Calu3 (cell line): Measurements from ENCODE around the gene NTRK2. TPM values are rescaled to one million over a fixed set of nuclear protein-coding genes. Genes with fewer than 3 reads are reported as not detected.

Experiments
- BruUV-seq: library from RNA; stranded (reverse); fragments of 400-500 nt; replicated peaks from 2 replicates; lab custom pipeline; 2021; lab: Mats Ljungman, UMichigan
- CTCF ChIA-PET: fragments of 300-600 bp; sonication (Branson Sonifier 250); formaldehyde crosslinking; loops from one replicate; lab custom pipeline; 2022; ENCODE audit warnings: antibody characterized with exemption; lab: Charles Lee
- DNase-seq: peaks from one replicate; pipeline ENCODE4 v3.0.0; 2022
- H3K27ac Mint-ChIP-seq: one replicate; pipeline ENCODE4 v1.8.0; 2022; ENCODE audit warnings: mixed read lengths; ENCODE audit not compliant: unreplicated experiment
- H3K27me3 Mint-ChIP-seq: one replicate; pipeline ENCODE4 v1.8.0; 2022; ENCODE audit warnings: mixed read lengths; ENCODE audit not compliant: unreplicated experiment
- H3K36me3 Mint-ChIP-seq: one replicate; pipeline ENCODE4 v1.8.0; 2022; ENCODE audit warnings: mild to moderate bottlenecking, moderate library complexity, mixed read lengths; ENCODE audit not compliant: insufficient read depth, unreplicated experiment
- H3K4me1 Mint-ChIP-seq: one replicate; pipeline ENCODE4 v1.8.0; 2022; ENCODE audit warnings: mild to moderate bottlenecking, low read depth, mixed read lengths; ENCODE audit not compliant: unreplicated experiment
- H3K4me3 Mint-ChIP-seq: one replicate; pipeline ENCODE4 v1.8.0; 2022; ENCODE audit warnings: mild to moderate bottlenecking, low read depth, moderate library complexity, mixed read lengths; ENCODE audit not compliant: unreplicated experiment
- H3K9me3 Mint-ChIP-seq: one replicate; pipeline ENCODE4 v1.8.0; 2022; ENCODE audit warnings: low read depth, mixed read lengths; ENCODE audit not compliant: unreplicated experiment
- intact Hi-C: fragments of 100-400 bp; cut with micrococcal nuclease; formaldehyde crosslinking; loops from one replicate; pipeline ENCODE4 v1.10.0; 2022; ENCODE audit not compliant: unreplicated experiment
- total RNA-seq: library from RNA; stranded (reverse); gene quantifications from 2 replicates; pipeline ENCODE4 v1.2.3, GENCODE V29; 2022
- TF ChIP-seq, protein P1 (sequence below): fragments of 200-600 bp; IDR thresholded peaks from one replicate; pipeline ENCODE4 v1.8.0; 2022; ENCODE audit warnings: antibody characterized with exemption; ENCODE audit not compliant: unreplicated experiment

Gene NTRK2
- total RNA-seq, 1 experiment from 2014 or later: 2.1 TPM

DNA sequence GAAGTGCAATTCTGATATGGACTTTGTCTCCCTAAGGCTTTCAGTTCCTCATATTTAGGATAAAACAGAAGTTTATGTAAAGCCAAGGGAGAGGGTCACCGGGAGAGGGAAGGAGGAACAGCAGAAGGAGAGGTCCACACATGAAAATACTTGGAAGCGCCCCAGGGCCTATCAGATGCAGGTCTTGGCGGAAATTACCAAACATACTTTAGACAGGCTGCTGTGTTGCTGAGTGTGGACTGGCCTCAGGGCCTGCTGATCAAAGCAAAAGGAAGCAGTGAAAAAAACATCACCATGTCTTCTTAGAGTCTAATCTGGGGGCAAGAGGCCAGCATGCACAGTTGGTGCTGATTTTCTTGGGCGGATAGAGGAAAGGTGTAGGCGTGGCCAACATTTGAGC is 14.1 kb upstream of the NTRK2 start:
- TF ChIP-seq, protein P1, sequence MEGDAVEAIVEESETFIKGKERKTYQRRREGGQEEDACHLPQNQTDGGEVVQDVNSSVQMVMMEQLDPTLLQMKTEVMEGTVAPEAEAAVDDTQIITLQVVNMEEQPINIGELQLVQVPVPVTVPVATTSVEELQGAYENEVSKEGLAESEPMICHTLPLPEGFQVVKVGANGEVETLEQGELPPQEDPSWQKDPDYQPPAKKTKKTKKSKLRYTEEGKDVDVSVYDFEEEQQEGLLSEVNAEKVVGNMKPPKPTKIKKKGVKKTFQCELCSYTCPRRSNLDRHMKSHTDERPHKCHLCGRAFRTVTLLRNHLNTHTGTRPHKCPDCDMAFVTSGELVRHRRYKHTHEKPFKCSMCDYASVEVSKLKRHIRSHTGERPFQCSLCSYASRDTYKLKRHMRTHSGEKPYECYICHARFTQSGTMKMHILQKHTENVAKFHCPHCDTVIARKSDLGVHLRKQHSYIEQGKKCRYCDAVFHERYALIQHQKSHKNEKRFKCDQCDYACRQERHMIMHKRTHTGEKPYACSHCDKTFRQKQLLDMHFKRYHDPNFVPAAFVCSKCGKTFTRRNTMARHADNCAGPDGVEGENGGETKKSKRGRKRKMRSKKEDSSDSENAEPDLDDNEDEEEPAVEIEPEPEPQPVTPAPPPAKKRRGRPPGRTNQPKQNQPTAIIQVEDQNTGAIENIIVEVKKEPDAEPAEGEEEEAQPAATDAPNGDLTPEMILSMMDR: no peak
- Mint-ChIP-seq H3K4me1 (peaks cover 14% of the 10 kb centered on the region), H3K4me3 (no peak overlapping the region), H3K27ac (no peak overlapping the region), H3K27me3 (no peaks in the 10 kb centered on the region), H3K9me3 (peaks cover 2% of the 10 kb centered on the region), H3K36me3 (no peaks in the 10 kb centered on the region)
- intact Hi-C loops: no loop called here
- BruUV-seq: no TSS peak
- no peak for DNase-seq
- CTCF ChIA-PET: no interaction called here

DNA sequence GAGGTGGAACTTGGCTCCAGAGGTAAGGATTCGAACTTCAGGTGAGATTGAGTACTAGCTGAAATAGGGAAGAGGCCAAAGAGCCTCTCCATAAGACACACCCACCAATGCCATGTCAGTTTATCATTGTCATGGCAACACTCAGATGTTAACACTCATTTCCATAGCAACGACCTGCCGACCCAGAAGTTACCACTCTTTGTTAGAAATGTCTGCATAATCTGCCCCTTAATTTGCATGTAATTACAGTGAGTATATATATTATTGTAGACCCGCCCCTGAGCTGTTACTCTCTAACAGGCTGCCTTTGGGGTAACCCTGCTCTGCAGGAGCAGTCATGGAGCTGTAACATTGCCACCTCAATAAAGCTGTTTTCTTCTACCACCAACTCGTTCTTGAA is 10.2 kb upstream of the NTRK2 start:
- no TSS peak for BruUV-seq
- Mint-ChIP-seq H3K27me3 (no peaks in the 10 kb centered on the region), H3K4me3 (no peak overlapping the region), H3K36me3 (no peaks in the 10 kb centered on the region), H3K9me3 (peaks cover 2% of the 10 kb centered on the region), H3K4me1 (no peaks in the 10 kb centered on the region), H3K27ac (no peak overlapping the region)
- CTCF ChIA-PET: no interaction called here
- TF ChIP-seq, protein P1: no peak
- DNase-seq: no peak
- intact Hi-C loops: no loop called here

DNA sequence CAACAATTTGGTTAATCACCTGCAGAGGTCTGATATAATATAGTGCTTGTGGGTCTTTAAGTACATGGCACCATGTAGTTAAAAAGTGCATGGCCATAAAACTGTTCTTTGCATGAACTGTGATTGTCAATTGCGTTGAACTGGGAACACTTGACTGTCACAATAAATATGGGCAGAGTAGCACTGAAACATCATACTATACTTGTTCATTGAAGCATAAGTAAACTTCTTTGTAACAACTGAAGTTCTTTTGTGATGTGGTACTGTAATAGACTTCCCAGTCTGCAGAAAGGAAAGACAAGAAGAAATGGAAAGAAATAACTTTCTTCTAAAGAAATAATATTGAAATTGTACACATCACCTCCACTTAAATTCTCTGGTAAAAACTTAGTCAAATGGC is 9.8 kb upstream of the NTRK2 start:
- no peaks in the 10 kb centered on the region for H3K4me1 Mint-ChIP-seq
- no peak overlapping the region for H3K4me3 Mint-ChIP-seq
- H3K9me3 Mint-ChIP-seq: peaks cover 2% of the 10 kb centered on the region
- CTCF ChIA-PET: no interaction called here
- DNase-seq: no peak
- BruUV-seq: no TSS peak
- no peaks in the 10 kb centered on the region for H3K36me3 Mint-ChIP-seq
- no peak overlapping the region for H3K27ac Mint-ChIP-seq
- intact Hi-C loops: no loop called here
- TF ChIP-seq, protein P1: no peak
- no peaks in the 10 kb centered on the region for H3K27me3 Mint-ChIP-seq

DNA sequence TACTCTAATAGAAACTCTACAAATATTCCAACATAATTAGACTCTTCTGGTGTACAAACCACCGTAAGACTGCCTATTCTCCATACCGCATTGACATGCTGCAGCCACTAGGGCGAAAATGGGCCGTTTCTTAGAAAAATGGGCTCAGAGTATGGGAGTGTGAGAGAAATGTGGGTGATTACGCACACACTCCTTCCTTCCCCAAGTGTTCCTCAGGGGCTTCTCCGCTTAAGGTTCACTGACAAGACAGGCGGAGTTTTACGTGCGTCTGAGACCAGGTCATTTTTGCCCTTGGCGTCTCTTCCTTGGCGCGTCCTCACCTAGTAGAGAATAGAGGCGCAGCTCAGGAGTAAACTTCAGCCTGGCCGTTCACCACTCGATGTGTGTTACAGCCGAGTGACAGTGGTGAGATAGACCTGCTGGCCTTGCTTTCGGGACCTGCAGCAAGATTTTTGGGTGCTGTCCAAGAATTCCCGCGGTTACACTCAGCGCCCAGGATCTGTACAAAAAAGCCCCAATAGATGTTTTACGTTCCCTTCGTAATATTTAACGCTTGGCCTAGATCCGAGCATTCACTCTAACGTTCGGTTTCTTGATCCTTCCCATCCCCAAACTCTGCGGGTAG is 1.8 kb upstream of the NTRK2 start:
- no peak overlapping the region for H3K27ac Mint-ChIP-seq
- no peaks in the 10 kb centered on the region for H3K27me3 Mint-ChIP-seq
- H3K36me3 Mint-ChIP-seq: peaks cover 17% of the 10 kb centered on the region
- peak; percentile 4 for DNase-seq
- peak overlapping the region; percentile 90 for H3K4me3 Mint-ChIP-seq
- CTCF ChIA-PET: interaction anchor here (1.4 kb wide), 1 partner anchor 591 kb away, joined by 4 read pairs; no protein-coding TSS in a partner anchor
- no peaks in the 10 kb centered on the region for H3K9me3 Mint-ChIP-seq
- no peaks in the 10 kb centered on the region for H3K4me1 Mint-ChIP-seq
- intact Hi-C loops: loop anchor here (5.0 kb wide), 1 partner anchor 270 kb away; no protein-coding TSS in a partner anchor
- TF ChIP-seq, protein P1: no peak
- no TSS peak for BruUV-seq
